H1 (cell line): ENCODE data around the gene GRIN3A. TPM values are rescaled to one million over a fixed set of nuclear protein-coding genes. Genes with fewer than 3 reads are reported as not detected.

Experiments used
- CTCF ChIA-PET: fragments of 300-600 bp; sonication (Branson Sonifier 250); formaldehyde crosslinking; loops from one replicate; lab custom pipeline; 2021; ENCODE audit not compliant: partially characterized antibody; lab: Charles Lee
- POLR2A ChIA-PET: fragments of 300-600 bp; sonication (Branson Sonifier 250); formaldehyde crosslinking; loops from one replicate; lab custom pipeline; 2021; ENCODE audit warnings: inconsistent platforms; ENCODE audit not compliant: partially characterized antibody; lab: Charles Lee
- DNase-seq, 2 experiments: peaks; one replicate each; pipeline versions ENCODE4 v3.0.0 to v3.0.0-alpha.2; 2010 to 2022; ENCODE audit warnings: low spot score in 2 of 2, low read depth in 1 of 2, mixed read lengths in 1 of 2
- FAIRE-seq: peaks from 2 replicates; lab custom pipeline; 2011; peaks lifted over from hg19 to GRCh38; lab: Jason Lieb, UNC
- H2AFZ ChIP-seq: 2 replicates; pipeline ENCODE4 v1.8.1; 2012; ENCODE audit warnings: low read length, inconsistent platforms
- H2AK5ac ChIP-seq: 2 replicates; pipeline ENCODE4 v1.6.1; 2013; ENCODE audit warnings: low read depth, low read length
- H2BK120ac ChIP-seq: replicated peaks from 2 replicates; pipeline ENCODE3; 2013; ENCODE audit warnings: low read depth, low read length, inconsistent platforms
- H2BK12ac ChIP-seq: 2 replicates; pipeline ENCODE4 v1.6.1; 2013; ENCODE audit warnings: low read depth, low read length
- H2BK15ac ChIP-seq: 2 replicates; pipeline ENCODE4 v1.6.1; 2013; ENCODE audit warnings: low read length
- H2BK20ac ChIP-seq: 2 replicates; pipeline ENCODE4 v1.6.1; 2013; ENCODE audit warnings: low read length
- H2BK5ac ChIP-seq: 2 replicates; pipeline ENCODE4 v1.6.1; 2013; ENCODE audit warnings: low read depth, low read length
- H3K14ac ChIP-seq: 2 replicates; pipeline ENCODE4 v1.6.1; 2013; ENCODE audit warnings: inconsistent platforms; ENCODE audit not compliant: insufficient read length
- H3K18ac ChIP-seq: 2 replicates; pipeline ENCODE4 v1.6.1; 2013; ENCODE audit warnings: low read length; ENCODE audit errors: extremely low read depth
- H3K23ac ChIP-seq: 2 replicates; pipeline ENCODE4 v1.6.1; 2013; ENCODE audit warnings: inconsistent platforms; ENCODE audit not compliant: insufficient read length
- H3K23me2 ChIP-seq: 2 replicates; pipeline ENCODE4 v1.6.1; 2013; ENCODE audit warnings: low read depth, low read length
- H3K27ac ChIP-seq: 2 replicates; pipeline ENCODE4 v1.6.1; 2011; ENCODE audit warnings: low read depth, low read length, inconsistent platforms
- H3K27me3 ChIP-seq, 4 experiments: replicated peaks in 1 of 4; 1 replicate in 1 of 4; 2 replicates in 3 of 4; pipeline versions ENCODE4 v1.6.1 to v1.8.1; 2011 to 2013; ENCODE audit warnings: low read length in 3 of 4, mild to moderate bottlenecking in 3 of 4, inconsistent platforms in 2 of 4, mixed read lengths in 2 of 4, moderate library complexity in 1 of 4; ENCODE audit not compliant: control insufficient read depth in 3 of 4, insufficient read depth in 3 of 4; ENCODE audit errors: extremely low read depth in 1 of 4
- H3K36me3 ChIP-seq, 4 experiments: 2 replicates each; pipeline versions ENCODE4 v1.6.1 to v1.8.1; 2011 to 2013; ENCODE audit warnings: mild to moderate bottlenecking in 4 of 4, low read length in 3 of 4, moderate library complexity in 2 of 4, control low read depth in 1 of 4, inconsistent platforms in 1 of 4; ENCODE audit not compliant: insufficient read depth in 4 of 4, control insufficient read depth in 2 of 4
- H3K4ac ChIP-seq: replicated peaks from 2 replicates; pipeline ENCODE3; 2013; ENCODE audit warnings: low read length, low read depth, mixed read lengths, inconsistent platforms; ENCODE audit not compliant: insufficient read length
- H3K4me1 ChIP-seq, 4 experiments: replicated peaks in 1 of 4; 1 replicate in 1 of 4; 2 replicates in 3 of 4; pipeline versions ENCODE4 v1.6.1 to v1.8.1; 2011 to 2013; ENCODE audit warnings: low read length in 3 of 4, inconsistent platforms in 2 of 4, mixed read lengths in 1 of 4; ENCODE audit not compliant: insufficient read depth in 4 of 4, control insufficient read depth in 3 of 4
- H3K4me2 ChIP-seq, 2 experiments: 2 replicates each; pipeline versions ENCODE4 v1.6.1 to v1.8.1; 2011 to 2013; ENCODE audit warnings: low read depth in 2 of 2, low read length in 2 of 2, control low read depth in 1 of 2, inconsistent platforms in 1 of 2, mild to moderate bottlenecking in 1 of 2; ENCODE audit not compliant: insufficient read depth in 1 of 2
- H3K4me3 ChIP-seq, 4 experiments: fragments of 200-600, 300-600 bp in 1 of 4; sonication (generic), shearing (Covaris generic), sonication (Bioruptor Twin) in 1 of 4; 2 replicates each; pipeline versions ENCODE4 v1.5.1 to v1.8.1; 2011 to 2016; ENCODE audit warnings: low read length in 4 of 4, low read depth in 3 of 4, control low read depth in 2 of 4, inconsistent platforms in 2 of 4, mild to moderate bottlenecking in 2 of 4, mixed read lengths in 1 of 4, moderate library complexity in 1 of 4; ENCODE audit not compliant: insufficient read depth in 2 of 4; ENCODE audit errors: extremely low read depth in 1 of 4
- H3K56ac ChIP-seq: replicated peaks from 2 replicates; pipeline ENCODE3; 2013; ENCODE audit warnings: low read depth, mild to moderate bottlenecking, mixed read lengths, low read length, inconsistent platforms; ENCODE audit not compliant: insufficient read length
- H3K79me1 ChIP-seq: 2 replicates; pipeline ENCODE4 v1.6.1; 2013; ENCODE audit warnings: low read depth, low read length, control low read depth
- H3K79me2 ChIP-seq, 2 experiments: 2 replicates each; pipeline versions ENCODE4 v1.6.1 to v1.8.1; 2012 to 2013; ENCODE audit warnings: low read length in 2 of 2, mild to moderate bottlenecking in 2 of 2, inconsistent platforms in 1 of 2; ENCODE audit not compliant: insufficient read depth in 2 of 2, control insufficient read depth in 1 of 2
- H3K9ac ChIP-seq, 4 experiments: replicated peaks in 1 of 4; 1 replicate in 1 of 4; 2 replicates in 3 of 4; pipeline versions ENCODE4 v1.6.1 to v1.8.1; 2011 to 2013; ENCODE audit warnings: low read depth in 3 of 4, low read length in 3 of 4, control low read depth in 2 of 4, mild to moderate bottlenecking in 2 of 4, moderate library complexity in 2 of 4, inconsistent platforms in 1 of 4; ENCODE audit errors: extremely low read depth in 1 of 4
- H3K9me3 ChIP-seq, 2 experiments: 2 replicates each; pipeline versions ENCODE4 v1.6.1 to v1.8.1; 2012 to 2013; ENCODE audit warnings: mild to moderate bottlenecking in 2 of 2, moderate library complexity in 2 of 2, control low read depth in 1 of 2, inconsistent platforms in 1 of 2, low read depth in 1 of 2, low read length in 1 of 2, mixed read lengths in 1 of 2; ENCODE audit not compliant: insufficient read depth in 2 of 2
- H4K20me1 ChIP-seq, 2 experiments: replicated peaks in 1 of 2; 2 replicates each; pipeline versions ENCODE3 to v1.8.1; 2011 to 2013; ENCODE audit warnings: inconsistent platforms in 2 of 2, low read length in 2 of 2, mild to moderate bottlenecking in 1 of 2; ENCODE audit not compliant: insufficient read depth in 2 of 2, control insufficient read depth in 1 of 2
- H4K5ac ChIP-seq: 2 replicates; pipeline ENCODE4 v1.6.1; 2013; ENCODE audit warnings: low read length, low read depth, mixed read lengths, inconsistent platforms; ENCODE audit not compliant: insufficient read length
- H4K8ac ChIP-seq: 2 replicates; pipeline ENCODE4 v1.8.0; 2013; ENCODE audit warnings: mild to moderate bottlenecking, moderate library complexity, low read length, inconsistent platforms; ENCODE audit not compliant: insufficient read depth; ENCODE audit errors: extremely low read depth
- H4K91ac ChIP-seq: replicated peaks from 2 replicates; pipeline ENCODE3; 2013; ENCODE audit warnings: low read length, mixed read lengths, inconsistent platforms; ENCODE audit not compliant: insufficient read length
- CEBPB ChIP-seq: IDR thresholded peaks from 2 replicates; pipeline ENCODE4 v1.6.1; 2012; ENCODE audit warnings: low read depth, low read length
- GTF2F1 ChIP-seq: IDR thresholded peaks from 2 replicates; pipeline ENCODE4 v1.6.1; 2012; ENCODE audit warnings: low read depth, low read length, improper control_type of control experiment, borderline replicate concordance
- ZNF274 ChIP-seq: IDR thresholded peaks from 2 replicates; pipeline ENCODE4 v1.7.0; 2012; ENCODE audit warnings: low read length, borderline replicate concordance; ENCODE audit errors: extremely low read depth
- WGBS, 2 experiments: shearing (Covaris generic) in 1 of 2; methylation state at CpG; one replicate each; pipeline versions ENCODE4 v1.1.6 to v1.1.7; 2013 to 2015; ENCODE audit warnings: low lambda C conversion rate in 2 of 2, mixed read lengths in 2 of 2, inconsistent platforms in 1 of 2, low coverage in 1 of 2, missing lambda C conversion rate in 1 of 2; ENCODE audit not compliant: insufficient replicate concordance in 2 of 2, insufficient coverage in 1 of 2, insufficient read length in 1 of 2; ENCODE audit errors: extremely low coverage in 1 of 2, missing lambda C conversion rate in 1 of 2; 5-methylcytosine and 5-hydroxymethylcytosine counted together
- polyA plus RNA-seq, 7 experiments: library from polyadenylated mRNA; depleted of rRNA in 3 of 7; stranded (reverse) in 5 of 7; unstranded in 2 of 7; fragments of >200 nt in 5 of 7; fragments of 200-250 nt in 2 of 7; gene quantifications; 1 replicate in 5 of 7; 2 replicates in 1 of 7; 4 replicates in 1 of 7; pipeline versions ENCODE4 v1.2.1 to v1.2.3, GENCODE V29; 2011 to 2013; ENCODE audit warnings: missing spikeins in 2 of 7, mixed read lengths in 2 of 7
- total RNA-seq: library from RNA; stranded (reverse); fragmentation: NEBNext Ultra II Directional; extraction: Animal tissue kit (Norgen Biotek cat#: 25700); gene quantifications from 2 replicates; pipeline ENCODE4 v1.2.1, GENCODE V29; 2021

Gene GRIN3A
- total and polyA plus RNA-seq, 2 of the 8 experiments (the other 6 are each of a cell fraction or from before 2014, with no cell fraction given), result 0.04 TPM; not detected in 1

DNA sequence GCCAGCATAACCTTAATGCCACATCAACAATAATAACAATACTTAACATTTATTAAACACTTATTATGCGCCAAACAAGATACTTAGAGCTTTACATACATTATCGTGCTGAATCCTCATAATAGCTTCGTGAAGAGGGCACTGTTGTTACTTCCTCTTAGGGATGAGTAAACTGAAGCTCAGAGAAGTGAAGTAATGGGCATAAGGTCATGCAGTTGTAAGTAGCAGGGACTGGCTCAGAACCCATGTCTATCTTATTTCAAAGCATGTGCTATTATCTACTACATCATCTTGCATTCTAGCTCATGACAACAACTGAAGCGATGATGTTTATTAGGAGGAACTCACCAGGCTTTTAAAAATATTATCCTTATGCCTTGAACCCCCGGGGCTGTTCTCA lies 108.8 kb downstream of the GRIN3A start:
- no peaks in the 10 kb centered on the region for H3K79me1 ChIP-seq
- no peak overlapping the region for H3K18ac ChIP-seq
- H3K56ac ChIP-seq, result no peak overlapping the region
- ChIA-PET CTCF (interaction anchor here (0.7 to 1.5 kb wide), 2 partner anchors 28 to 456 kb away, joined by 3 to 4 read pairs; no protein-coding TSS in a partner anchor), POLR2A (no interaction called here)
- H3K36me3 ChIP-seq, result no peaks in the 10 kb centered on the region
- H2BK15ac ChIP-seq, result no peak overlapping the region
- no peak overlapping the region for H3K4ac ChIP-seq
- FAIRE-seq (no peak), DNase-seq (no peak)
- H3K14ac ChIP-seq, result no peak overlapping the region
- H3K23ac ChIP-seq, result no peak overlapping the region
- no peak overlapping the region for H3K4me3 ChIP-seq
- H3K79me2 ChIP-seq, result no peaks in the 10 kb centered on the region
- no peak overlapping the region for H2BK12ac ChIP-seq
- no peak overlapping the region for H3K27ac ChIP-seq
- no peak overlapping the region for H4K8ac ChIP-seq
- no peak overlapping the region for H2BK20ac ChIP-seq
- H3K23me2 ChIP-seq, result no peaks in the 10 kb centered on the region
- H3K4me1 ChIP-seq, result no peaks in the 10 kb centered on the region
- H2BK120ac ChIP-seq, result no peak overlapping the region
- H3K9ac ChIP-seq, result no peak overlapping the region
- H3K27me3 ChIP-seq, result no peaks in the 10 kb centered on the region
- no peak overlapping the region for H4K91ac ChIP-seq
- no peak overlapping the region for H2AK5ac ChIP-seq
- H4K5ac ChIP-seq, result no peak overlapping the region
- H2AFZ ChIP-seq, result no peak overlapping the region
- H3K9me3 ChIP-seq, result no peaks in the 10 kb centered on the region
- no peak overlapping the region for H2BK5ac ChIP-seq
- H4K20me1 ChIP-seq, result no peaks in the 10 kb centered on the region
- no peak overlapping the region for H3K4me2 ChIP-seq
- 82 to 100% methylated on average over 1 to 5 of the region's 5 CpGs for WGBS, 2 experiments
- TF ChIP-seq ZNF274, result no peak
- TF ChIP-seq GTF2F1, result no peak
- no peak for TF ChIP-seq CEBPB
